CD4-positive, alpha-beta memory T cell (primary cell): ENCODE measurements around the gene NRK. TPM values are rescaled to one million over a fixed set of nuclear protein-coding genes. Genes with fewer than 3 reads are reported as not detected.

Source experiments
- CTCF ChIA-PET: fragments of 350-600 bp; sonication (Branson Sonifier 250); formaldehyde crosslinking; loops from one replicate; lab custom pipeline; 2021; ENCODE audit warnings: inconsistent platforms; ENCODE audit not compliant: partially characterized antibody; lab: Charles Lee
- POLR2A ChIA-PET: fragments of 350-600 bp; sonication (Branson Sonifier 250); formaldehyde crosslinking; loops from one replicate; lab custom pipeline; 2021; ENCODE audit not compliant: partially characterized antibody; lab: Charles Lee
- DNase-seq, 5 donors: peaks; one replicate each; pipeline versions ENCODE4 v3.0.0 to v3.0.0-alpha.2; 2020 to 2022; ENCODE audit warnings: mixed read lengths in 1 of 5
- H3K27ac ChIP-seq: one replicate; pipeline ENCODE4 v1.7.0; 2013; ENCODE audit warnings: low read depth, low read length
- H3K27me3 ChIP-seq: 2 replicates; pipeline ENCODE4 v1.7.0; 2013; ENCODE audit warnings: mild to moderate bottlenecking, low read length, moderate library complexity; ENCODE audit not compliant: insufficient read depth
- H3K36me3 ChIP-seq: 2 replicates; pipeline ENCODE4 v1.7.0; 2013; ENCODE audit warnings: mild to moderate bottlenecking, low read length, moderate library complexity; ENCODE audit not compliant: insufficient read depth
- H3K4me1 ChIP-seq: 2 replicates; pipeline ENCODE4 v1.7.0; 2013; ENCODE audit warnings: mild to moderate bottlenecking, low read length, moderate library complexity; ENCODE audit not compliant: insufficient read depth
- H3K4me3 ChIP-seq, 2 donors: one replicate each; pipeline ENCODE4 v1.7.0; 2013; ENCODE audit warnings: low read length in 2 of 2, mild to moderate bottlenecking in 1 of 2
- H3K9me3 ChIP-seq, 2 donors: one replicate each; pipeline ENCODE4 v1.7.0; 2013; ENCODE audit warnings: low read length in 2 of 2, control low read depth in 1 of 2; ENCODE audit not compliant: control insufficient read depth in 1 of 2
- H3K27ac Mint-ChIP-seq, 7 donors: one replicate each; pipeline ENCODE4 v1.8.0; 2020 to 2021; ENCODE audit warnings: mixed read lengths in 7 of 7, mild to moderate bottlenecking in 6 of 7, inconsistent platforms in 3 of 7, moderate library complexity in 3 of 7
- H3K27me3 Mint-ChIP-seq, 2 donors: one replicate each; pipeline ENCODE4 v1.8.0; 2020 to 2021; ENCODE audit warnings: mixed read lengths in 2 of 2
- H3K36me3 Mint-ChIP-seq, 2 donors: one replicate each; pipeline ENCODE4 v1.8.0; 2020 to 2021; ENCODE audit warnings: mixed read lengths in 2 of 2, inconsistent platforms in 1 of 2, mild to moderate bottlenecking in 1 of 2
- H3K4me1 Mint-ChIP-seq, 4 donors: one replicate each; pipeline ENCODE4 v1.8.0; 2020 to 2021; ENCODE audit warnings: mixed read lengths in 4 of 4, mild to moderate bottlenecking in 1 of 4
- H3K4me3 Mint-ChIP-seq, 8 donors: one replicate each; pipeline ENCODE4 v1.8.0; 2020 to 2021; ENCODE audit warnings: mixed read lengths in 8 of 8, mild to moderate bottlenecking in 7 of 8, moderate library complexity in 6 of 8, inconsistent platforms in 3 of 8
- H3K9me3 Mint-ChIP-seq, 8 donors: one replicate each; pipeline ENCODE4 v1.8.0; 2020 to 2021; ENCODE audit warnings: mixed read lengths in 8 of 8, mild to moderate bottlenecking in 5 of 8, inconsistent platforms in 3 of 8, moderate library complexity in 1 of 8
- intact Hi-C: fragments of 100-400 bp; cut with micrococcal nuclease; formaldehyde crosslinking; loops from one replicate; pipeline ENCODE4 v1.15.1; 2023
- polyA plus RNA-seq, 2 donors: library from polyadenylated mRNA; unstranded; fragments of 300-500 nt; fragmentation: Illumina TruSeq; gene quantifications; one replicate each; pipeline ENCODE4 v1.2.3, GENCODE V29; 2021
- total RNA-seq, 2 experiments: library from RNA; stranded (reverse); gene quantifications; one replicate each; pipeline ENCODE4 v1.2.3, GENCODE V29; 2021

The NRK gene
- total and polyA plus RNA-seq, 4 experiments from 2014 or later = not detected

DNA sequence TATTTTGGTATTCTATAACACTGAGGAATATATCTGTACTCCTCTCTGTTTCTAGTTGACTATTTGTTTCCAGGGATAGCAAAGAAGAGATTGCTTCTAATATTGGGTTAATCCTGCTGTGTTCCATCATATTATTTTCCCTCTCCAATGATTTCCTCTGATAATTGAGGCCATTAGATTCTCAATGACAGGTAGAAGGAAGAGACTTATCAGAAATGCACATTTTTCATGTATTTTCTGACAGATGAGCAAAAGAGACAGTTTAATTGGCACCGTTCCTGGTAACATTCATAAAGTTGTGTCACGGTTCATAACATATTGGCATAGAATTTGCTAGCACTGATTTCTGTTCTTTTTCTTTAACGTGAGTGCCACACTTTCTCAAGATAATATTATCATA, 58.2 kb downstream of the NRK start:
- ChIA-PET POLR2A (no interaction called here), CTCF (no interaction called here)
- Mint-ChIP-seq H3K4me3 (no peak overlapping the region), H3K4me1 (no peaks in the 10 kb centered on the region), H3K27ac (no peak overlapping the region), H3K9me3 (peaks cover 0 to 1% (median 0%) of the 10 kb centered on the region in 8 donors), H3K27me3 (no peaks in the 10 kb centered on the region), H3K36me3 (no peaks in the 10 kb centered on the region)
- Histone ChIP-seq H3K9me3 (no peaks in the 10 kb centered on the region), H3K36me3 (no peaks in the 10 kb centered on the region), H3K27me3 (no peaks in the 10 kb centered on the region), H3K27ac (no peak overlapping the region), H3K4me1 (no peaks in the 10 kb centered on the region), H3K4me3 (no peak overlapping the region)
- intact Hi-C loops = no loop called here
- no peak for DNase-seq

DNA sequence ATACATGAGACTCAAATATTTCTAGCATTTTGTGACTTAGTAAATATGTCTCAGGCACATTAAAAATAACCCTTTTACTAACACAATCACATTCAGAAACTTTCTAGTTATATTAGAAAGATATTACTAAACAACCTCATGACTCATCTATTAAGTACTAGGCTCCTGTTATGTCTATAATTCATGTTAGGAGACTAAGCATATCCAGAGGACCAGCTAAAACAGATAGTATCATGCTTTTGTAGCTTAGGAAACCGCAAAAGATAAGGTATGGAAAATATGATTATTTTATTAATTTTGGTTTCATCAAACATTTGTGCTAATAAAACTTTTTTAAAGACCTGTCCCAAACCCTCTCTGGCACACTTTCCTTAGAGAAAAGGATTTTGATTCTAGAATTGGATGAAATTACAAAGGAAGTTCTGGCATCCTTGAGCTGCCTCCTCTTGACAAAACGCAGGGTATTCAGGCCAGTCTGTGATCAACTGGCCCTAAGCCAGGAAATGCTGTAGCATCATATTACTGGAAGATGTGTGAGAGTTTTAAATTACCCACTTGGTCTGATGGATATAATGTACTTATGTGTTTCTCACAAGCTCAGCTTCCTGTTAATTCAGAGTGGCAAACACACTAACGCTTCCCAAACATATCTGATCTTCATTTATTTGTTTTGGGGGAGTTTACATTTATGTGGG, 60.4 kb downstream of the NRK start:
- Mint-ChIP-seq H3K9me3 (no peaks in the 10 kb centered on the region), H3K4me1 (no peaks in the 10 kb centered on the region), H3K27me3 (no peaks in the 10 kb centered on the region), H3K36me3 (no peaks in the 10 kb centered on the region), H3K27ac (no peak overlapping the region), H3K4me3 (no peak overlapping the region)
- DNase-seq = no peak
- ChIA-PET POLR2A (no interaction called here), CTCF (no interaction called here)
- Histone ChIP-seq H3K27ac (no peak overlapping the region), H3K4me1 (no peaks in the 10 kb centered on the region), H3K4me3 (no peak overlapping the region), H3K9me3 (no peaks in the 10 kb centered on the region), H3K36me3 (no peaks in the 10 kb centered on the region), H3K27me3 (no peaks in the 10 kb centered on the region)
- intact Hi-C loops = no loop called here

GRCh38 chrX:105894721-105895120, 72.4 kb downstream of the NRK start:
- no peak for DNase-seq
- no peak overlapping the region for H3K27ac Mint-ChIP-seq
- Histone ChIP-seq H3K36me3 (no peaks in the 10 kb centered on the region), H3K27ac (no peak overlapping the region), H3K4me3 (no peak overlapping the region), H3K27me3 (no peaks in the 10 kb centered on the region), H3K9me3 (no peaks in the 10 kb centered on the region), H3K4me1 (no peaks in the 10 kb centered on the region)
- H3K4me3 Mint-ChIP-seq = no peak overlapping the region
- POLR2A ChIA-PET = no interaction called here
- H3K4me1 Mint-ChIP-seq = no peaks in the 10 kb centered on the region
- CTCF ChIA-PET = no interaction called here
- intact Hi-C loops = no loop called here
- peaks cover 0 to 3% (median 0%) of the 10 kb centered on the region in 8 donors for H3K9me3 Mint-ChIP-seq
- H3K27me3 Mint-ChIP-seq = no peaks in the 10 kb centered on the region
- no peaks in the 10 kb centered on the region for H3K36me3 Mint-ChIP-seq

DNA sequence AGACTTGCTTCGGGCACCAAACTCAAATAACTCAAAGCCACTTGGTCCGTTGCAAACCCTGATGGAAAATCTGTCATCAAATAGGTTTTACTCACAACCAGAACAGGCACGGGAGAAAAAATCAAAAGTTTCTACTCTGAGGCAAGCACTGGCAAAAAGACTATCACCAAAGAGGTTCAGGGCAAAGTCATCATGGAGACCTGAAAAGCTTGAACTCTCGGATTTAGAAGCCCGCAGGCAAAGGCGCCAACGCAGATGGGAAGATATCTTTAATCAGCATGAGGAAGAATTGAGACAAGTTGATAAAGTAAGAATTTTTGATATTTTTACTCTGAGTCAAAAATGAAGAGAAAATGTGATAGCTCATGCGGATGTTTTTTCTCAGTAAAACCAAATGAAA, 87.2 kb downstream of the NRK start:
- POLR2A ChIA-PET = no interaction called here
- CTCF ChIA-PET = no interaction called here

GRCh38 chrX:105910563-105911105, 88.3 kb downstream of the NRK start:
- H3K4me1 ChIP-seq = no peaks in the 10 kb centered on the region
- Mint-ChIP-seq H3K9me3 (no peaks in the 10 kb centered on the region), H3K36me3 (no peaks in the 10 kb centered on the region), H3K4me1 (no peaks in the 10 kb centered on the region), H3K4me3 (no peak overlapping the region), H3K27ac (no peak overlapping the region), H3K27me3 (no peaks in the 10 kb centered on the region)
- ChIA-PET CTCF (no interaction called here), POLR2A (no interaction called here)
- no peak for DNase-seq
- no peak overlapping the region for H3K27ac ChIP-seq
- intact Hi-C loops = no loop called here
- no peaks in the 10 kb centered on the region for H3K36me3 ChIP-seq
- no peaks in the 10 kb centered on the region for H3K9me3 ChIP-seq
- no peak overlapping the region for H3K4me3 ChIP-seq
- no peaks in the 10 kb centered on the region for H3K27me3 ChIP-seq

More for the DNA sequence above, 87.2 kb downstream of the NRK start:
- no peaks in the 10 kb centered on the region for H3K36me3 ChIP-seq
- H3K27me3 ChIP-seq = no peaks in the 10 kb centered on the region
- Mint-ChIP-seq H3K4me3 (no peak overlapping the region), H3K36me3 (no peaks in the 10 kb centered on the region), H3K4me1 (no peaks in the 10 kb centered on the region), H3K9me3 (peaks cover 0 to 3% (median 0%) of the 10 kb centered on the region in 8 donors), H3K27me3 (no peaks in the 10 kb centered on the region), H3K27ac (no peak overlapping the region)
- no peak overlapping the region for H3K4me3 ChIP-seq
- H3K27ac ChIP-seq = no peak overlapping the region
- DNase-seq = no peak
- intact Hi-C loops = no loop called here
- no peaks in the 10 kb centered on the region for H3K9me3 ChIP-seq
- H3K4me1 ChIP-seq = no peaks in the 10 kb centered on the region

GRCh38 chrX:105945266-105945665, 122.9 kb downstream of the NRK start:
- H3K4me1 Mint-ChIP-seq = no peaks in the 10 kb centered on the region
- Histone ChIP-seq H3K36me3 (no peaks in the 10 kb centered on the region), H3K9me3 (no peaks in the 10 kb centered on the region), H3K27ac (no peak overlapping the region), H3K4me3 (no peak overlapping the region), H3K27me3 (no peaks in the 10 kb centered on the region), H3K4me1 (no peaks in the 10 kb centered on the region)
- CTCF ChIA-PET = no interaction called here
- POLR2A ChIA-PET = no interaction called here
- no peak for DNase-seq
- no peak overlapping the region for H3K4me3 Mint-ChIP-seq
- no peaks in the 10 kb centered on the region for H3K36me3 Mint-ChIP-seq
- peaks cover 0 to 2% (median 0%) of the 10 kb centered on the region in 8 donors for H3K9me3 Mint-ChIP-seq
- no peaks in the 10 kb centered on the region for H3K27me3 Mint-ChIP-seq
- H3K27ac Mint-ChIP-seq = no peak overlapping the region
- intact Hi-C loops = no loop called here

DNA sequence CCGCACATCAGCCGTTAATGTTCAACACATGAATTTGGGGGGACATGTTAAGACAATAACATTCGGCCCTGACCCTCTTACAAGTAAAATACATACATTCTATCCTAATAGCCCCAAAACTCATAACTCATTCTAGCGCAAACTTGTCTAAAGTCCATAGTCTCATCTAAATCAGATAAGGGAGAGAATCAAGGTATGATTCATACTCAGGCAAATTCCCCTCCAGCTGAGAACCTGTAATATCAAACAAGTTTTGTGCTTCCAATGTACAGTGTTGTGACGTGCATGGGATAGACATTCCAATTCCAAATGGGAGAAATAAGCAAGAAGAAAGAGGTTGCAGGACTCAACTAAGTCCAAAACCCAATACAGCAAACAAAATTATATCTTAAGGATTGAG, 147.1 kb downstream of the NRK start:
- Mint-ChIP-seq H3K9me3 (peaks cover 0 to 5% (median 0%) of the 10 kb centered on the region in 8 donors), H3K4me1 (no peaks in the 10 kb centered on the region), H3K27me3 (no peaks in the 10 kb centered on the region), H3K4me3 (no peak overlapping the region), H3K36me3 (no peaks in the 10 kb centered on the region), H3K27ac (no peak overlapping the region)
- ChIA-PET CTCF (no interaction called here), POLR2A (no interaction called here)
- no peak for DNase-seq
- no peak overlapping the region for H3K27ac ChIP-seq
- no peak overlapping the region for H3K4me3 ChIP-seq
- intact Hi-C loops = no loop called here
- H3K4me1 ChIP-seq = no peaks in the 10 kb centered on the region
- no peaks in the 10 kb centered on the region for H3K9me3 ChIP-seq
- H3K27me3 ChIP-seq = no peaks in the 10 kb centered on the region
- H3K36me3 ChIP-seq = no peaks in the 10 kb centered on the region
